GM19438 (cell line): ENCODE results near the gene SAE1.

Experiments
- ATAC-seq: cut with Tn5 transposase; IDR thresholded peaks from one replicate; pipeline ENCODE4 v1.9.1; 2021; ENCODE audit warnings: low read depth; ENCODE audit not compliant: unreplicated experiment

Gene SAE1

GRCh38 chr19:47203254-47203653, 72.6 kb downstream of the SAE1 start:
- ATAC-seq = no peak

DNA sequence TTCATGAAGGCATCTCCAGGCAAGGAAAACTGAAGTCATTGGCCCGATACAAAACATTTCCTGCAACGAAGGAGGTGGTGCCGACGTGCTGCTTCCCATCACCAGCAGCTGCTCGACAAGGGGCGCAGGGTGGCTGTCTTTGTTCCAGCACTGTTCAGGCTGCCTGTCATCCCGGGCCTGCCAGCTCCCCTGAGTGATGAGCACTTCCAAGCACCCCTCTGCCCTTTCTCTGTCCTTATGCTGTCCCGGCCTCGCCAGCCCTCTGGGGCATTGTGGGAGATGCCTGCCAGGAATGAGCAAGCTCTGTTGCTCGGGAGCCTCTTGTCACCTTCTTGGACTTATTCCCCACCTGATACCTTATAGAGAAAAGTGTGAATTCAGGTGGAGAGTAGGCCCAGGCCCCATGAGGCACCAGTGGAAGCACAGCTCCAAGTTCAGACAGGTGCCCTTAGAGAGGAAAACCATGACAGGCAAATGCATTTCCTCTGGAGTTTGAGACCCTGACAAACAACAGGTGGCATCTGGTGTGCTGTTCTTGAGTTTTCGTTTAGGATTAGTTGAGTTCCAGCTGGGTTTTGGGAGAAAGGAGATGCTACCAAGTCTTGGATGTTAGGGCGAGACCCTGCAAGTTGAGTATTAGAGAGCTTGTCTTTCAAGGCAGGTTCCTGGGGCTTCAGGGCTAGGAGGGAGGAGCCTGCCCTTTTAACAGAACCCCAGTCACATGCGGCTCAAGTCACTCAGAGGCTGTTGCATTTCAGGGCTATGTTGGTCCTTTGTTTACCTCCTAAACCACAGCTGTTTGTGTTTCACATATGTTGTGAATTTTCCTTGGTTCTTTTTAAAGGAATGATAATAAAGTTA, 78.9 kb downstream of the SAE1 start:
- no peak for ATAC-seq

- ATAC-seq = no peak
Measured at GRCh38 chr19:47210180-47210490, 79.5 kb downstream of the SAE1 start.

GRCh38 chr19:47210689-47211316, 80.2 kb downstream of the SAE1 start:
- no peak for ATAC-seq

- ATAC-seq = no peak
Measured at GRCh38 chr19:47215581-47215980, 84.9 kb downstream of the SAE1 start.

GRCh38 chr19:47221080-47221841, 90.6 kb downstream of the SAE1 start:
- no peak for ATAC-seq

GRCh38 chr19:47221890-47222289, 91.3 kb downstream of the SAE1 start:
- ATAC-seq = no peak

DNA sequence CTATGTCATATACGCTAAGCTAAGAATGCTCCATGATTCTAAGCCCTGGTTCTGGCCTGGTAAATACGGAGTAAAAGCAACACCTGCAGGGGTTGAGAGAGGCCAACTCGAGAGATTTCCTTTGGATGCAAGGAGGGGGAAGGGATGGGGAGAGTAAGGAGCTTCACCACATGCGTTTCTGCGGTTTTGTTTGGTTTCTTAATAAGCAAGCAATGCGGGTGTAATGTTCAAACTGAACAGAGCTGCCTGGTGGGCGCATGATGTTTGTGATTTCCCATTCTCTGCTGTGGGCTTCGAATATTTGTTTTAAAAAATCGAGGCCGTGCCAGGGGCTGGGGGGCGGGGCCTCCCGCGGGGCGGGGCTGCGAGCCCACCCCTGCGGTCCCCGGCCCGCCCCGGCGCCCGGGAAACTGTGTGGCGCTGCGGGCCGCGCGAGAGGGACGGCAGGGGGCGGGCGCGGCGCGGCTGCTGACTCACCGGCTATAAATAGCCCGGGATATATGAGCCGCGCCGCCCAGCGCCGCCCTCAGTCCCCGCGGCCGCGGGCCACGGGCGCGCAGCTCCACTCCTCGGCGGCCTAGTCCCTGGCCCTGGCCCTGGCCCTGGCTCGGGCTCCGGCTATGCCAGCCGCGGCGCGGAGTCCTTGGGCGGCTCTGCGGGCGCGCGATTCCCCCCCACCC, 95.3 kb downstream of the SAE1 start:
- ATAC-seq = no peak

- no peak for ATAC-seq
Measured at GRCh38 chr19:47226426-47227351, 96.1 kb downstream of the SAE1 start.

GRCh38 chr19:47227352-47228167, 96.9 kb downstream of the SAE1 start:
- no peak for ATAC-seq

- no peak for ATAC-seq
Measured at GRCh38 chr19:47228168-47228936, 97.7 kb downstream of the SAE1 start.

GRCh38 chr19:47228937-47229675, 98.5 kb downstream of the SAE1 start:
- no peak for ATAC-seq

- no peak for ATAC-seq
Measured at GRCh38 chr19:47229676-47230053, 99.0 kb downstream of the SAE1 start.

DNA sequence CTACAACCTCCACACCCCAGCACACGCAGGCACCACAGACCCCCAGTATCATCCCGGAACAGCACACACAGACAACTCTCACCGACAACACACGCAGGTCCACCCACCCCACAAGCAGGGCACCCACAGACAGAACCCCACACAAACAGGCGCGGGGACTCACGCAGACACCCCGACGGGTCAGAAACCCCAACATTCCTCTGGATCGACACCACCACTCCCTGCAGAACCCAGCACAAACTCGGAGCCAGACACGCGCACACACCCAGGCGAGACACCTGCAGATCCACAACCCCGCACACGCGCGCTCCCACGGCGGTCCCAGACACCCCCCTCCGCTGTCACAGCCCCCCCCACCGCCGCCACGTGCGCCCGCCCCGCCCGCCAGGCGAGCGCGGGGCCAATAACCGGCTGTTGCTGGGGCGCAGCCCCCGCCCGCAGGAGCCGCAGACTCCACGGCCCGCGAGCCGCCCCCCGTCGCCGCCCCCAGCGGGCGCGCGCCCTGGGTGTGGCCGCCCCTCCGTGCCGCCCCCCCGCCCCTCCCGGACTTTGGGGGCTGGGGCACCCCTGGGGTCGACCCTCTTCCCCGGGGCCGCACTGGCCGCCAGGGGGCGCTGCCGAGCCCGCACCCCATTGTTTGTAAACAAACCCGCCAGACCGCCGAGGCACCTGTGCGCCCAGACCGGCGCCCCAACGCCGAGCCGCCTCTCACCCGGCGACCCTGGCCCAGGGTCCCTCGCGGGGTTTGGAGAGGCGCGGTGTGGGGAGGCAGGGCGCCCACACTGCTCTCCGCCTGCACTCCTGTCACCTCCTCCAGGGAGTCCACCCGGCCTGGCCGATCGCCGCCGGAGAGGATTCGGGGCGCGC, 99.7 kb downstream of the SAE1 start:
- ATAC-seq = no peak

DNA sequence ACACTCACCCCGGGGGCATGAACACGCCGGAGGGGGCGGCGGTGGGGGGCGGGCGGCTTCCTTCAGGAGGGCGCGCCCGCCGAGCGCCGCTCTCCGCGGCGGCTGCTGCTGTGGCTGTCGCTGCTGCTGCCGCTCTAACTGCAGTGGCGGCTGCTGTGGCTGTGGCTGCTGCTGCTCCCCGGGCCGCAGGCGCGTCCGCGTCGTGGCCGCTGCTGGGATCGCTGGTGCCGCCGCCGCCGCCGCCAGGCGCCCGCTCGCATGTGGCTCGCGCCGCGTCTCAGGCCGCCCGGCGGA, 100.2 kb downstream of the SAE1 start, which contains the start of gene BBC3:
TSS of gene BBC3 (minus strand) at position 279 of the 294 bp plus-strand sequence. CDS start 2,768 bp downstream, outside the sequence.
- ATAC-seq = no peak

DNA sequence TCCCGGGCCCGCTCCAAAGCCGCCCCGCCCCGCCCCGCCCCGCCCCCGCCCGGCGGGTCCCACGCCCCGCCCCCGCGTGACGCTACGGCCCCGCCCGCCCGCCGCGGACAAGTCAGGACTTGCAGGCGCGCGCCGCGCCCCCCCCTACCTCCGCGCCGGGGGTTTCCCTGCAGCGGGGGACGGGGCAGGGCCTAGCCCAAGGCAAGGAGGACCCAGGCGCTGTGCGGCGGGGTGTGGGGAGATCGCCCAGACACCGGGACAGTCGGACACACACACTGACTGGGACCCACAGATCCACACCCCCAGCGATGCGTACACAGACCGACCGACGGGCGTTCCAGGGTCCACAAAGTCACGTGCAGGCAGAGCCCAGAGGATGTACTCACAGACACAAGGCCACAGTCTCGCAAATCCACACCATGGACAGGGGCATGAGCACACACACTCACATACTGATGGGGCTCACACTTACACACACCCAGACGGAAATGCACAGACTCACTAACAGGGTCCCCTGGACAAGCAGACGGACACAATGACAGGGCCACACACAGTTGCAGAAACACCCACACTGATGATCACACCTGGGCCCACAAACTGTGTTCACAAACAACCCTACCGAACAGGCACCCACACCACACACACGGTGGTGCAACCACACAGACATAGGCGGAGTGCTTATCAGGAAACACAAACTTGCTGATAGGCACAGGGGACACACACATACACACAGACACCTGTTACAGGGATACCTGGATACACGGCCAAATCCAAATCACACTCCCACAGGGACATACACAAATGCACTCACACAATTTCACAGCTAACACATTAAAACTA, 100.8 kb downstream of the SAE1 start:
- no peak for ATAC-seq
